PC-3 (cell line): Measurements from ENCODE around the gene ACIN1.

Experiments used
- EZH2 ChIP-seq: fragments of 300-600 bp; sonication (generic); IDR thresholded peaks from one replicate; pipeline ENCODE4 v1.6.1; 2017; ENCODE audit warnings: antibody characterized with exemption, mild to moderate bottlenecking, low read length; ENCODE audit not compliant: unreplicated experiment
- TF ChIP-seq, protein P1 (sequence below): fragments of 300-600 bp; sonication (generic); conservative IDR thresholded peaks from 2 replicates; pipeline ENCODE4 v1.5.1; 2017; ENCODE audit warnings: antibody characterized with exemption, low read depth, mild to moderate bottlenecking, low read length

GRCh38 chr14:23143911-23144310 is 49.0 kb upstream of the ACIN1 start:
- TF ChIP-seq, protein P1, sequence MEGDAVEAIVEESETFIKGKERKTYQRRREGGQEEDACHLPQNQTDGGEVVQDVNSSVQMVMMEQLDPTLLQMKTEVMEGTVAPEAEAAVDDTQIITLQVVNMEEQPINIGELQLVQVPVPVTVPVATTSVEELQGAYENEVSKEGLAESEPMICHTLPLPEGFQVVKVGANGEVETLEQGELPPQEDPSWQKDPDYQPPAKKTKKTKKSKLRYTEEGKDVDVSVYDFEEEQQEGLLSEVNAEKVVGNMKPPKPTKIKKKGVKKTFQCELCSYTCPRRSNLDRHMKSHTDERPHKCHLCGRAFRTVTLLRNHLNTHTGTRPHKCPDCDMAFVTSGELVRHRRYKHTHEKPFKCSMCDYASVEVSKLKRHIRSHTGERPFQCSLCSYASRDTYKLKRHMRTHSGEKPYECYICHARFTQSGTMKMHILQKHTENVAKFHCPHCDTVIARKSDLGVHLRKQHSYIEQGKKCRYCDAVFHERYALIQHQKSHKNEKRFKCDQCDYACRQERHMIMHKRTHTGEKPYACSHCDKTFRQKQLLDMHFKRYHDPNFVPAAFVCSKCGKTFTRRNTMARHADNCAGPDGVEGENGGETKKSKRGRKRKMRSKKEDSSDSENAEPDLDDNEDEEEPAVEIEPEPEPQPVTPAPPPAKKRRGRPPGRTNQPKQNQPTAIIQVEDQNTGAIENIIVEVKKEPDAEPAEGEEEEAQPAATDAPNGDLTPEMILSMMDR: no peak
- no peak for TF ChIP-seq EZH2
